NCI-H1694 (cell line): ENCODE results near the gene FLNA.
"Not testable (repeated sequence)": the region's sequence is repeated elsewhere in the genome, so short reads cannot be mapped to it uniquely, and the experiment has no call there.

ENCODE experiments used
- DNase-seq: peaks from one replicate; lab custom pipeline; 2025; lab: John Stamatoyannopoulos, UW

Gene FLNA

DNA sequence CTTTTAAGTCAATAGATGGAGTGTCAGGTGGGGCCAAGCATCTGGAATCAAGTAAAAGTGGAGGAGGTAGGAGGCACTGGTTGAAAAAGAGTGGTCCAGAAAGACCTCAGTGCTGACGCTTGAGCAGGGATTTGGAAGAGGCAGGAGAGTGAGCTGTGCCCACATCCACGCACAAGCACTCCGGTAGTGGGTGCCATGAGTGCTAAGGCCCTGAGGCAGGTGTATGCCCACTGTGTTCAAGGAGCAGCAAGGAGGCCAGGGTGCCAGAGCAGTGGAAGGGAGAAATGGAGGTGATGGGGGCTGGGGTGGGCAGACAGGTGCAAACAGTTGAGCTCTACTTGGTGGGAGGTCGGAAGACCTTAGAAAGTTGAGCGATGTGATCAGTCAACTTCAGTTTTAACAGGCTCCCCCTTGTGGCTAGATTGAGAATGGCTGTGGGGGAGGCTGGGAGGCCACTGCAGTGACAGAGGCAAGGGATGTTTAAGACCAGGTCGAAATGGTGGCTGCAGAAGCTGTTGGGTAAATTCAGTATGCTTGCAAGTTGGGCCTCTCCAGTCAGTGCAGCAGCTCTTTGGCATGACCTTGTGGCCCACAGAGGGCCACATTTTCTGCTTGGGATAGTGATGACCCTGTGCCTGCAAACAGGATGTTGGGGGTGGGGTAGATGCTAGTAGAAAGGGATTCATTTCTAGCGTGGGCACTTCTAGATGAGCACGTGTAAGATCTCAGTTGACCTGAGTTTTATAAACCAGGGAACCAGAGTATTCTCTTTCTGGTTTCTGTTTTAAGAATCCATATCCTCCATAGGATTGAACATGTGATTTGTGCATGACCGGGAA is 66.1 kb downstream of the FLNA start:
- peak; percentile 65 for DNase-seq

DNA sequence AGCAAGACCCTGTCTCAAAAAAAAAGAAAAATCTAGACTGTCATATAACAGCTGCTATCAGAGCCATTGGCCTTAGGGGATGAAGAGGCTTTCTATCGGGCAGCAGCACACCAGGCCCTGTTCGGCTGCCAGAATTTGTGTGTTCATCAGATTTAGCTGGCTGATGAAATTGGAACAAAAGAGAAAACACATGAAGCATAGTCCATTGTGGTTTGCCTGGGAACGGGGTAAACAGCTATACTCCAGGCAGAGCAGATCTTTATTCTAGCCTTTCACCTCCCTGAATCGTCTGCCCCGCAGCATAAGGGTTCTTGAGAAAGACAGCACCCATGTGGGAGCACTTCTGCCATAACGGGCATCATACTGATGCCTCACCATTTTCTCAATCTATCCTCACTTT is 67.2 kb downstream of the FLNA start:
- DNase-seq, result no peak

DNA sequence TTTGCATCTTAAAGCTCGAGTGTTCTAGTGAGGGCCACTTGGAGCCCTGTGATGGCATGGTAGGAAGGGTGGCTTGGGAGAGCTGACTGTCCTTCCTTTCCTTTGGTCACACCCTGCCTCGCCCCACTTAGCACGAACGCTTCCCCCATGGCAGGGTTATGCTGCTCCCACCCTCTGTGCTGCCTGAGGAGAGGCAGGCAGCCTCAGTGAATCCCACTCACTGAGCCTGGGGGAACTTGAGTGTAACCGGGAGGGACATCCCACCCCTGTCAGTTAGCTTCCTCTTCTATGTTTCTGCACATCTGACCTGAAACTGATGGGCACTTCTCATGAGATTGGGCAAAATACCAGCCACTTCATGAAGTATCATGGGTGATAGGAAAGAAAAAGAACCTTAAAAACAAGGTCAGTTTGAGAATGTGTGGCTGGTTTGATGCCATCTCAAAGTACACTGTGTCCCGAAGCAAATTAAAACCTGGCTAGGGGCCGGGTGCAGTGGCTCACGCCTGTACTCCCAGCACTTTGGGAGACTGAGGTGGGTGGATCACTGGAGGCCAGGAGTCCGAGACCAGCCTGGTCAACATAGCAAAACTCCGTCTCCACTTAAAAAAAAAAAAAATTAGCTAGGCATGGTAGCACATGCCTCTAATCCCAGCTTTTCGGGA is 68.8 kb downstream of the FLNA start:
- DNase-seq, result no peak

DNA sequence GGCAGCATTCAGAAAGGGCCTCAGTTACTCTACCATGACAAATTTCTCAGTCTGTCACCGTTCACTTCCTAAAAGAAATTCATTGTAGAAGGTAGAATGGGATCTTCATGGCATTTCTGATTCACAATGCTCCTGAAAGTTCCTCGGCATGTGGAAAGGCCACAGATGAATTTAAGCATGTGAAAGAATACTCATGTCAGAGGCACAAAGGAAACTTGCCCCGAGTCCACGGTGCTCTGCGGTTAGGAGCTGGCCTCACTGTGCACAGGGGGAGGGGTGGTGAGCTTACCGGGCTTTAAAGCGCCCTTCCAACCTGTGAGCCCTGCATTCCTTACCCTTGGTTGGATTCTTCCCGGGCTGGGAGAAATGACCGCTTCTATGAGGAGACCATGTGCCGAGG is 69.6 kb downstream of the FLNA start:
- no peak for DNase-seq

DNA sequence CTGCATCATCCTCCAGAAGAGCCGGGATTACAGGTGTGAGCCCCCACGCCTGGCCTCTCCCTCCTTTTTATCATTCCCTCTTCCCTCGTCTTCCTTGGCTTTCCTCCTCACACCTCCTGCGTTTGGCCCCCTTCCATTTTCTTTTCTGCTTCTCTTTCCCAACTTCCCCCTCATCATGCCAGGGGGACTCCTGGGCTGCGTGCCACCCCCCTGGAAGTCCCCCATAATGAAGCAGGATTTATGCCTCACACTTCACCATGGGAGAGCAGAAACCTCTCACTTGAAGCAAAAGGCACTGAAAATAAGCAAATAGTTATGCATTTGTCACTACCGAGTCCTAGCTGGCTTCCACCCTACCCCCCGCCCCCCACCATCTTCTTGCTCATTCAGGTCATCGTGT is 71.0 kb downstream of the FLNA start:
- no peak for DNase-seq

DNA sequence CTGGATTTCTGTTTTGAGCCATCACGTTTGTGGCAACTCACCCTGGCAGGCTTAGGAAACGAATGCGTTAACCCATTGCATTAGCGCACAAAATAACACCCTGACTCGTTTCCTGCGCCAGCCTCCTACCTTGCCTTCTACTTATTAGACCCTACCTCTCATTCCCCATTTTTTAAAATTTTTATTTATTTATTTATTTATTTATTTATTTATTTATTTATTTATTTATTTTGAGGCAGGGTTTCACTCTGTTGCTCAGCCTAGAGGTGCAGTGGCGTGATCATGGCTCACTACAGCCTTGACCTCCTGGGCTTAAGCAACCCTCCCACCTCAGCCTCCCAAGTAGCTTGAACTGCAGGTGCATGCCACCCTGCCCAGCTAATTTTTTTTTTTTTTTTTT is 71.4 kb downstream of the FLNA start:
- not testable (repeated sequence) for DNase-seq

- no peak for DNase-seq
Observed at GRCh38 chrX:154300816-154301215, 73.6 kb downstream of the FLNA start.
